22Rv1 (cell line): Measurements from ENCODE around the gene SFXN5.

Experiments used
- ZFX ChIP-seq: fragments of 450-650 bp; IDR thresholded peaks from 2 replicates; pipeline ENCODE4 v1.6.1; 2017; ENCODE audit warnings: antibody characterized with exemption, borderline replicate concordance
- TF ChIP-seq, protein P1 (sequence below): fragments of 450-650 bp; IDR thresholded peaks from 2 replicates; pipeline ENCODE4 v1.5.1; 2017; ENCODE audit warnings: mild to moderate bottlenecking

DNA sequence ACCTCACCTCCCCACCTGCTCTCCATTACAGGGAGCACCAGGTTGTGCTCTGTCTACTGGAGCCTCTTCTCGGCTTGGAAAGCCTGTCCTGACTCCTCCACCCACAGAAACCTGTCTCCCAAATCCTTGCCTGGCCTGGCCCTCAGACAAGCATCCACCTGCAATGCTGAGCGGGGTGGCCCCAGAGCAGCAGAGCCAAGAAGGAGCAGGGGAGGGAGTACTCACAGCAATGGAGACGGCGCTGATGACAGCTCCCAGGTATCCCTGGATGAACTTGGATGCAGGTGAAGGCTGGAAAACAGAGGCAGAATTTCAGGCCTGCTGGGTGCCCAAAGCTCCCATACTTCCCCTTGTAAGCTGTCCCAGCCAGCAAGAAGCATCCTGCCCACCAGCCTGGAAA lies 72.8 kb downstream of the SFXN5 start:
- TF ChIP-seq, protein P1, sequence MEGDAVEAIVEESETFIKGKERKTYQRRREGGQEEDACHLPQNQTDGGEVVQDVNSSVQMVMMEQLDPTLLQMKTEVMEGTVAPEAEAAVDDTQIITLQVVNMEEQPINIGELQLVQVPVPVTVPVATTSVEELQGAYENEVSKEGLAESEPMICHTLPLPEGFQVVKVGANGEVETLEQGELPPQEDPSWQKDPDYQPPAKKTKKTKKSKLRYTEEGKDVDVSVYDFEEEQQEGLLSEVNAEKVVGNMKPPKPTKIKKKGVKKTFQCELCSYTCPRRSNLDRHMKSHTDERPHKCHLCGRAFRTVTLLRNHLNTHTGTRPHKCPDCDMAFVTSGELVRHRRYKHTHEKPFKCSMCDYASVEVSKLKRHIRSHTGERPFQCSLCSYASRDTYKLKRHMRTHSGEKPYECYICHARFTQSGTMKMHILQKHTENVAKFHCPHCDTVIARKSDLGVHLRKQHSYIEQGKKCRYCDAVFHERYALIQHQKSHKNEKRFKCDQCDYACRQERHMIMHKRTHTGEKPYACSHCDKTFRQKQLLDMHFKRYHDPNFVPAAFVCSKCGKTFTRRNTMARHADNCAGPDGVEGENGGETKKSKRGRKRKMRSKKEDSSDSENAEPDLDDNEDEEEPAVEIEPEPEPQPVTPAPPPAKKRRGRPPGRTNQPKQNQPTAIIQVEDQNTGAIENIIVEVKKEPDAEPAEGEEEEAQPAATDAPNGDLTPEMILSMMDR, result no peak
- no peak for TF ChIP-seq ZFX
